GM15510 (cell line): Measurements from ENCODE around the gene AP5Z1.
A peak's percentile ranks its signal among the peaks of the same experiment; 100 is the strongest.

Experiments used
- POLR2A ChIP-seq: IDR thresholded peaks from 3 replicates; pipeline ENCODE4 v1.6.1; 2011; ENCODE audit warnings: borderline replicate concordance; ENCODE audit not compliant: insufficient read length; ENCODE audit errors: extremely low read depth

The AP5Z1 gene, protein sequence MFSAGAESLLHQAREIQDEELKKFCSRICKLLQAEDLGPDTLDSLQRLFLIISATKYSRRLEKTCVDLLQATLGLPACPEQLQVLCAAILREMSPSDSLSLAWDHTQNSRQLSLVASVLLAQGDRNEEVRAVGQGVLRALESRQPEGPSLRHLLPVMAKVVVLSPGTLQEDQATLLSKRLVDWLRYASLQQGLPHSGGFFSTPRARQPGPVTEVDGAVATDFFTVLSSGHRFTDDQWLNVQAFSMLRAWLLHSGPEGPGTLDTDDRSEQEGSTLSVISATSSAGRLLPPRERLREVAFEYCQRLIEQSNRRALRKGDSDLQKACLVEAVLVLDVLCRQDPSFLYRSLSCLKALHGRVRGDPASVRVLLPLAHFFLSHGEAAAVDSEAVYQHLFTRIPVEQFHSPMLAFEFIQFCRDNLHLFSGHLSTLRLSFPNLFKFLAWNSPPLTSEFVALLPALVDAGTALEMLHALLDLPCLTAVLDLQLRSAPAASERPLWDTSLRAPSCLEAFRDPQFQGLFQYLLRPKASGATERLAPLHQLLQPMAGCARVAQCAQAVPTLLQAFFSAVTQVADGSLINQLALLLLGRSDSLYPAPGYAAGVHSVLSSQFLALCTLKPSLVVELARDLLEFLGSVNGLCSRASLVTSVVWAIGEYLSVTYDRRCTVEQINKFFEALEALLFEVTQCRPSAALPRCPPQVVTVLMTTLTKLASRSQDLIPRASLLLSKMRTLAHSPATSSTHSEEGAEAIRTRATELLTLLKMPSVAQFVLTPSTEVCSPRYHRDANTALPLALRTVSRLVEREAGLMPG

DNA sequence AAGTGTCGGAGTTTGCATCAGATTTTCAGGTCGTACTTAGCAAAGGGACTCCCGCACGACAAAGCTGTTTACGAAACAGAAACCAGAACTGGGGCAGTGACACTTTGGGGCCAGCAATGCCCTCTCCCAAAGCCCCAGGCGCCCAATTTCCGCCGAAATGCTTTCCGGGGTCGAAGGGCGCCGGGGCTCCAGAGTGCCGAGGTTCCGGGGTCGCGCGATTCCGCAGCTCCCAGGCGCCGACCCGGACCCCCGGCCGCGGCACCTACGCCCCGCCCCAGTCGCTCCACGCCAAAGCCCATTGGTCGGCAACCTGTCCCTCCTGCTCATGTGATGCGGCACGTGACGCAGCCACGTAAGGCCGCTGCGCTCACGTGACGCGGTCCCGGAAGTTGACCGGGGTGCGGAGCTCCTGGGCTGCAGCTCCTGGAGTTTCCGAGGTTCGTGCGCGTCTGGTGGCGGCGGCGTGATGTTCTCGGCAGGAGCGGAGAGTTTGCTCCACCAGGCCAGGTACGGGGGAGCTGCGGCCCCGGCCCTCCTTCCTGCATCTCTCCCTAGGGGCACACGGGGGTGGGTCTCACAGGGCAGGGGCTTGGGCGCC lies at the start of gene AP5Z1:
Gene AP5Z1, plus strand, starts transcription at position 374 of the 598 bp plus-strand sequence. Its CDS starts 93 bp downstream, at position 467.
- TF ChIP-seq POLR2A = peak; percentile 90

DNA sequence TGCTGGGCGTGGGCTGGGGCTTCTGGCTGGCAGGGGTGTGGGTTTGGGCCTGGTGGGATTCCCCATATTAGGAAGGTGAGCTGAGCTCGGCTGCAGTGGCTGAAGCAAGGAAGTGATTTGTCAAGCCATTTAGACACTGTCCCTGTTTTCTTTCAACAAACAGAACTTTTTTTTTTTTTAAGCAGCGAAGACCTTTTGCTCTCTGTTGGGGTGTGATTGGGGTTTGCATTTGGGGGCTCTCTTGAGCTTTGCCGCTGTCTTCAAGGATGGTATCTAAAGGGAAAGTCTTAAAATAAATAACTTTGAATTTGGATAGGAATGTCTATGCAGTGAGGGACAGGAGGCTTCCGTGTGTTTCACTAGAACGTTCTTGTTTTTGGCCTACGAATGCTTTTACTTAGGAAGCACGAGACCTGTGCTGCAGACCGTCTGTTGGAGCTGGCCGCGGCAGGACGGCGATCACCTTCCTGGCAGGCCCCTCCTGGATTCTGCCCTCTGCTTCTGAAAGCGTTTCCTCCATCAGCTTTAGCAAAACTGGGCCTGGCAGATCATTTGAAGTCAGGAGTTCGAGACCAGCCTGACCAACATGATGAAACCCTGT lies 49.5 kb upstream of the AP5Z1 start:
- TF ChIP-seq POLR2A = no peak

DNA sequence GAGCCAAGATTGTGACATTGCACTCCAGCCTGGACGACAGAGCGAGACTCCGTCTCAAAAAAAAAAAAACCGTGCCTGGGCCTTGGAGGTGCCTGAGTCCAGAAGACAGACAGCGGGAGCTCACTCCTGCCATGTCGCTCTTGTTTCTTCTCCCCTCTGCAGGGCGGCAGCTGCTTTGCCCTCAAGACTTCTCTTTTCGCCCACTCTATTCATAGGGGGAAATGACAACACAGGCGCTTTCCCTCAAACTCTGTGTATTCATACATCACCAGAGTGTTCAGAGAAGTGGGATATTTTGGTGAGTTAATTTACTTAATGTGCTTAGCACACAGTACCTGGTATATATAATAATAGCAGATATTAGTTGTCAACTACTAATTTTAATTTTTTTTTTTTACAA lies 48.9 kb upstream of the AP5Z1 start:
- TF ChIP-seq POLR2A = no peak

DNA sequence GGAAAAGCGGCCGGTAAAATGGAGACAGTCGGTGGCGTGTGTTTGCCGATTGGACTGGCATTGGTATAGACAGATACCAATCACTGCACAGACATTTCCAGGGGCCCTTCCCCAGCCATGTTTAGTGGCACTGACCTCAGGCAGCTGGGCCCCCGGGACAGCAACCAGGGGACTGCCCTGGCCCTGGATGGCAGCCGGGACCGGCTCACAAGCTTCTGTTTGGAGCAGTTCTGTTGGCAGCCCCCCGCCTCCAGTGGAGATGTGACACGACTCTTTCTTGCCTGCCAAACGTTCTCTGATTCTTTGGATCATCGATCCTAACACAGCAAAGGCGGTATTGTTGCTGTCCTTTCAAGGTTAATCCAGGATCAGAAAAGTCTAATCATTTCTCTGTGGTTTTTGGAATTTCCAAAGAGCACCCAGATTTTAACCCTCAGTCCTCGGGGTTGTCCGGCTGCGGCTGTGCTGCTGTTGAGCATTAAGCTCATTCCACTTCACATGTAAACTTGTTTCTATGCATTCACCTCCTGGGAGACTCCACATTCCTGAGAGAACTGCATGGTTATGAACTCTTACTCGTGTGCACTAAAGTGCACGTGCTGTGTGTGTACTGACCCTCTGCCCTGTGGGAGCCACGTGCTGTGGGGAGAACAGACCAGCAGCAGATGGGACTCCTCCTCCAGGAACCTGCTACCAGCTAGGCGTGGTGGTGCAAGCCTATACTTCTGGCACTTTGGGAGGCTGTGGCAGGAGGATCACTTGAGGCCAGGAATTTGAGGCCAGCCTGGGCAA lies 47.3 kb upstream of the AP5Z1 start:
- TF ChIP-seq POLR2A = no peak

DNA sequence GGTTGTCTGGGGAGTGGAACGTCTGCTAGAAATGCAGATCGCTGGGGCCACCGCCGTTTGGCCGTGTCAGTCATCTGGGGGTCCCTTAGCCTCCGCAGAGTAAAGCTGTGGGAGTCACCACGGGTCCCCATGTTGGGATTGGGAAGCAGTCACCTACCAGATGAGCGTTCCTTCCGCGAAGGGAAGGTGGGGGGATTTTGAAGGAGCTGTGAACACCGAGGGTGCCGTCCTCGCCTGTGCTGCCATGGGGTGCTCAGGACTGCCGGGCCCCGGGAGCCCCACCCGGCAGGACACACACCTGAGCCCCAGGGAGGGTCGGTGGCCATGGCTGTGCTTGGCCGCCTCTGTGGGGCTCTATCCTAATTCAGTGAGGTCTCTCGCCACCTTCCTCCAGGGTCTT lies 46.2 kb upstream of the AP5Z1 start:
- TF ChIP-seq POLR2A = no peak

DNA sequence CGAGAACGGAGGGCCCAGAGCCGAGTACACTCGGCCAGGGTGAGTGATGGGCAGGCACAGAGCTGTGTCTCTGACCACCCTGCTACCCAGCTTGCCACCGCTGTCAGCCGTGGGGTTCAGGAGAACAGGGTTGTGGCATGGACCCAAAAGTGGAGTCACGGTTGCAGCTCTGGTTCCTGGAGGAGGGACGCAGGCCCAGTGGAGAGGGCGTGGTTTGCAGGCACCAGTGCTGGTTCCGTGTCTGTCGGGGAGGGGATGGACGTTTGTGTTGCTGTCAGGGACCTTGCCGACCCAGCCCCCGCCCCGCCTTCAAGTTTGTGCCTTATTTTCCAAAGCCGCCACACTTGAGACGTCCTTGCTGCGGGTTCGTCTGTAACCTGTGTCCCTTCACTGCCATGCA lies 45.1 kb upstream of the AP5Z1 start:
- TF ChIP-seq POLR2A = no peak

DNA sequence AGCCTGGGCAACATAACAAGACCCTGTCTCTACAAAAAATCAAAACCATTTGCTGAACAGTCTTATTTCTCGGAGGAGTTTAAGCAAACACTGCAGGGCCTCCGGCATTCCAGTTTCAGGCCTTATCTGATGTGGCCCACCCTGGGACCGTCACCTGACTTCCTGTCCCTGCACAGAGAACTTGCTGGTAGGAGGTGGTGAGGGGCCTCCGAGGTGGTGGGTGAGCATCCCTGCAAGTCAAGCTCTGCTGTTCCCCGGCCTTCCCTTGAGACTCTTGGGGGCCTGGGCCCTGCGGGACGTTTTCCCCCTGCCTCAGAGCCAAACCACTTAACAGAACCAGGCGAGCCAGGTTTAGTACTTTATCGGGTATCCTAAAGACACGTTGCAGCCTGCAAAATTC lies 44.5 kb upstream of the AP5Z1 start:
- TF ChIP-seq POLR2A = no peak

DNA sequence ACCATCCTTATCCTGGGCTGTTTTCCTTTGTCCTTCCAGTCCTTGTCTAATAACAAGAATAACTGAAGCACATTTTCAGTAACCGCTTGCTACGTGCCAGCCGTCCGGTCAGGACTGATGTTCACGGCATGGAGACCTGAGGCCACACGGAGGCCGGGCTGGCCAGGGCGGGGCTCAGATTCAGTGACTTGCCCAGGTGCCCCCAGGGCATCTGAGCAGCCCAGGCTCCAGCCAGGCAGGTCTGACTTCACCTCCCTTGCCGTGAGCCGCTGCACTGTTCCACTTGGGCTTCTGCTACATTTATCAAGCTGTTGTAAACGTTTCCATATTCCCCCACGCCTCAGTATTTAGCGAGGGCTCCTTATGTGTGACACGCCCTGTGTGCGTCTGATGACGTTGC lies 43.6 kb upstream of the AP5Z1 start:
- no peak for TF ChIP-seq POLR2A

DNA sequence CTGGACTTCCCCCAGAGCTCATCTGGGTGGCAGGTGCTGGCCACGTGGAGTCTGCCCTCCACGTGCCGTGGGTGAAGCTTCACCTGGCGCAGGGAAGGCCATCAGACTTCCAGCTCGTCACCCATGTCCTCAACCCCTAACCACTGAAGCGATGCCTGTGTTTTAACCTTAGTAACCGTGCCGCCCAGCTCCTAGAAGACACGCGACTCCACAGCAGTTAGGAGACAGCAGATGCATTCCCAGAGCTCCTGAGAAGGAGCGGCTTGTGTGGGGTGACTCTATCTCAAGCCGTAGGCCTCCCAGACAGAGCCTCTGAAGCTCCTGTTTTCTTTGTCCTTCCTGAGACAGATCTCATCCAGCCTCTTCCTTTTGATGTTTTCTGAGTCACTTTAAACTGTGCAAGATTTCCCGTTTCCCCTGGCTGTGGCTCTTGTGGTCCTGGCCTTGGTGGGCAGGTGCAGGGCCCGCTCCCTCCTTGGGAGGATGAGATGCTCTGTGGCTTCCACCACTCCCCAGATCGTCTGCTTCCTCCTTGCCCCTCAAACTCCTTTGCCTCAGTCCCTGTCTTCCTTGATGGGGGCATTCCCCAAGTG lies 41.4 kb upstream of the AP5Z1 start:
- TF ChIP-seq POLR2A = no peak

DNA sequence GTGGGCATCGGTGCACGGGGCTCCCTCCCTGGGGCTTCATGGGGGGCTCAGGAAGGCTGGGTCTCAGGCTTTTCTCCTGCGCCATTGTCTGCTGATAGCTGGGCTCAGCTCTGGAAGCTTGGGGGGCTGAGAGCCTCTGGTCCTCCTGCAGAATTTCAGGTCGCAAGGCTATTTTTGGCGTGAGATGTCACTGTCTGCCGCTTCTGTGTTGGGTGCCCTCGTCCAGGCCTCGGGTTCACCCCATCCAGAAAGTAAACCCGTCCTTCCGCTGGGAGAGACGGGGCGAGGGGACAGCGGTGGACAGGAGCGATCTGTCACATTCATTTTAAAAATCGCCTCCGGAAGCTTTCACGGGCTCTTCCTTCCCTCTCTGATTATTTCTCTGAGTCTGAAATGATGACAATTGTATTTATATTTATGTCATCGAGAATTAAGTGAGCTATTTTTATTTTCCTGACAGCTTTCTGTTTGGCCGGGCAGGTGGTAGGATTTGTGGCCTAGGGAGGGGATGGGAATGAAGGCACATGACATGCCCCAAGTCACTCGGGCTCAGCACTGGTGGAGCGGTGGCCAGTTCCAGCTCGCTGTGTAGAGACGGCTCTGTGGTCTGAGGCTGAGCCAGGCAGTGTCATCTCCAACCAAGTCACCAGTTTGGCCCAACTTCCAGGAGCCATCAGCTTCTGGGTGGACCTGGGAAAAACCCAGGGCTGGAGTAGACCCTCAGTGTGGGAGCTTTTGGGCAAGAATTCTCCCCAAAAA lies 40.7 kb upstream of the AP5Z1 start:
- no peak for TF ChIP-seq POLR2A

DNA sequence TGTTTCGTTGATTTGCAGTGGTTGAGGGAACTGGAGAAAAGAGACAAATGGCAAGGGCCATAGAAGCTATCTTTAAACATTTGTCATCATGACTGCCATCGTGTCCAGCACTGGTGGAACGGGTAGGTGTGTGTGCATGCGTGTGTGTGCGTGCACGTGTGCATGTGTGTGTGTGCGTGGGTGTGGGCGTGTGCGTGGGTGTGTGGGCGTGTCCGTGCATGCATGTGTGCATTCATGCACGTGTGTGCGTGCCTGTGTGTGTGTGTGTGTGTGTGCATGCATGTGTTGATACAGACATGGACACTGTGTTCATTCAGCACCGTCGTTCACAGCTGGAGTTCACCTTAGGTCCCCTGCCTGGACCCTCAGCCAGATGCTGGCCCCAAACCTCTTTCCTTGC lies 38.1 kb upstream of the AP5Z1 start:
- no peak for TF ChIP-seq POLR2A

DNA sequence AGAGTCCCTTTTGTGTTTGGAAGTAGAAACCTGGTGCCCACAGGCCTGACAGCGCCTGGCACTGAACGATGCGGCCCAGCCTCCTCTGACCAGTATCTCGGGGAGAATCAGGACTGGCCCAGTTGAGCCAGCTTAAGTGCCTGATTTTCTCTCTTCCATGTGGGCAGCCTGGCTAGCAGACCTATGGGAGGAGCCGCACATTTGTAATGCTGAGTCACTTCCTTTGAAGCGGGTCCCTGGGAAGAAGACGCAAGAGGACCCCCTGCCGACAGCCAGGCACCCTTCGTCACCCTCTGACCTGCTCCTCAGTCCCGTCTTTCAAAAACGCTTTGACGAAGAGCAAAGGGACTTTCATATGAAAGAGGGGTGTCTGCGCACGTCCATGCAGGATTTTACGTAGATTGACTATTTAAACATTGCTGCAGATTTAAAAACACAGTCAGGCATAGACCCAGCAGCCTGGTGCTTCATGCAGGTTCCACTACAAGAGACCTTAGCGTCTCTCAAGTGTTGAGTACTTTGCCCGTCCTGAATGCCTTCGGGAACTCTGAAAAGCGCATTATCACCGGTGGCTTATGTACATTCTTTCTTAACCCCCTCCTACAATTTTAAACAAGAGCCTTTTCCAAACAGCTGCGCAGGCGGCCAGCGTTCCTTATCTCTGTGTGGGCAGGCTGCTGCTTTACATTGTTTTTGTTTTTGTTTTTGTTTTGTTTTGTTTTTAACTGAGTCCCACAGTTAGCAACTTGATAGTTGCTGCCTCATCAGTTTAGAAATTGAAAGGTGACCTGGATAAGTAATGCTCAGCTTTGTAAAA lies 36.5 kb upstream of the AP5Z1 start:
- TF ChIP-seq POLR2A = no peak

DNA sequence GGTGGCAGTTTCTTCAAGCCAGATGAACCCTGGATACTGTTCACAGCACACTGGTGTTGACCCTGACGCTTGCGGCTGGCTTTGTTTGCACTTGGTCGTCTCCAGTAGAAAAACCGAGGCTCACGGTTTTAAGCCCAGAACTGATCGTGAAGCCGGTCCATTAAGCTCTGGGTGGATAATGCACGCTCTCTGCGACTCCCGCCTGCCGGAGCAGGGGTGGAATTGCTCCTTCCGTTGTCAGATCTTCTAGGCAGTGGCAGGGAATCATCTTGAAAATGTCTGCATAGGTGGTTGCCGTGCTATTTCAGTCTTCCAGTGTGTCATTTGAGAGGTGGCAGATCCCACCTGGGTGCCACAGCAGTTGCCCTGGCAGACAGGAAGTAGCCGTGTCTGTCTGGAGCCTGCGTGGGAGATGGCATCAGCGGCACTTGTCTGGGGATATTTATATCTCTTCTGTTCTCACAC lies 35.9 kb upstream of the AP5Z1 start:
- TF ChIP-seq POLR2A = no peak

DNA sequence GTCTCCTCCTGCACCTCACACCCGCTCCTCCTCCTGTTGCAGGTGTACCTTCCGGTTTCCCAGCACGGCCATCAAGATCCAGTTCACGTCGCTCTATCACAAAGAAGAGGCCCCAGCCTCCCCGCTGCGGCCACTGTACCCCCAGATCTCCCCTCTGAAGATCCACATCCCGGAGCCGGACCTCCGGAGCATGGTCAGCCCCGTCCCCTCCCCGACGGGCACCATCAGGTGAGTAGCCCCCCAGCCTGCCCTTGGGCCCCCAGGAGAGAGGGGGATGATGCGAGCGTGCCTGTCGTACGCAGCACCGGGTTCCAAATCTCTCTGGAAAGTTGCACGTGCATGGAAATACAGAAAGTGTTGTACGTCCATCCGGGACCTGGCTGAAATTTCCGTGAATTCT lies 34.6 kb upstream of the AP5Z1 start:
- no peak for TF ChIP-seq POLR2A
